Tibial artery (tissue), 4 donors: ENCODE results near the gene PPARG.

Experiments
- DNase-seq, 2 donors: peaks; one replicate each; pipeline ENCODE4 v3.0.0-alpha.2; 2019
- H3K27ac ChIP-seq, 2 donors: fragments of 200-600 bp; sonication (generic) in 1 of 2; 1 replicate in 1 of 2; 2 replicates in 1 of 2; pipeline ENCODE4 v1.5.1; 2018 to 2019; ENCODE audit warnings: mild to moderate bottlenecking in 1 of 2
- H3K27me3 ChIP-seq, 2 donors: fragments of 200-600 bp; sonication (generic) in 1 of 2; one replicate each; pipeline versions ENCODE4 v1.5.1 to v1.6.0; 2016 to 2019
- H3K36me3 ChIP-seq, 3 donors: fragments of 200-600 bp; sonication (generic) in 2 of 3; one replicate each; pipeline ENCODE4 v1.5.1; 2016 to 2019; ENCODE audit warnings: mild to moderate bottlenecking in 2 of 3
- H3K4me1 ChIP-seq, 4 donors: fragments of 200-600 bp; sonication (generic) in 2 of 4; 1 replicate in 3 of 4; 2 replicates in 1 of 4; pipeline ENCODE4 v1.5.1; 2016 to 2019
- H3K4me3 ChIP-seq, 2 donors: fragments of 200-600 bp; sonication (generic) in 1 of 2; 1 replicate in 1 of 2; 2 replicates in 1 of 2; pipeline ENCODE4 v1.5.1; 2018 to 2019; ENCODE audit warnings: mild to moderate bottlenecking in 2 of 2
- H3K9me3 ChIP-seq, 3 donors: fragments of 200-600 bp; sonication (generic) in 1 of 3; one replicate each; pipeline ENCODE4 v1.5.1; 2016 to 2019
- intact Hi-C: fragments of 100-400 bp; cut with DNase I; formaldehyde crosslinking; loops from one replicate; pipeline ENCODE4 v1.15.0; 2023; ENCODE audit warnings: low total_unique reads
- TF ChIP-seq, protein P1 (sequence below), 2 experiments: fragments of 200-600 bp in 1 of 2; fragments of 450-650 bp in 1 of 2; IDR thresholded peaks; one replicate each; pipeline ENCODE4 v1.5.1; 2017 to 2019; ENCODE audit warnings: antibody characterized with exemption in 2 of 2, mild to moderate bottlenecking in 1 of 2, moderate library complexity in 1 of 2

PPARG gene

DNA sequence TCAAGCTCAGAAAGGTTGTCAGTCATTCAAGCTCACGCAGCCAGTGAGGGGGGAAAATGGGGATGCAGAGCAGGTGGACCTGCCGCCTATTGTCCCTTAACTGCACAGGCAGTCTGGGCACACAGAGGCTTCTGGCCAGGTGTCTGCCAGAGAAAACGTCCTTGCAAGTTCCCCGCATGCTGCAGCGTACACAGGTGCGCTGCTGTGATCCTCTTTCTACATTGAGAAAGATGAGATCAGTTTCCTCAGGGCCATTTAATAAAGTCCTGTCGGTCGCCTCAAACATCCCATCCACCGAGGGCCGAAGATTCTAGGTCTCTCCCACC, 195.0 kb downstream of the PPARG start:
- no peaks in the 10 kb centered on the region for H3K9me3 ChIP-seq
- H3K36me3 ChIP-seq: no peaks in the 10 kb centered on the region
- no peaks in the 10 kb centered on the region for H3K27me3 ChIP-seq
- no peak for DNase-seq
- intact Hi-C loops: no loop called here
- TF ChIP-seq, protein P1, sequence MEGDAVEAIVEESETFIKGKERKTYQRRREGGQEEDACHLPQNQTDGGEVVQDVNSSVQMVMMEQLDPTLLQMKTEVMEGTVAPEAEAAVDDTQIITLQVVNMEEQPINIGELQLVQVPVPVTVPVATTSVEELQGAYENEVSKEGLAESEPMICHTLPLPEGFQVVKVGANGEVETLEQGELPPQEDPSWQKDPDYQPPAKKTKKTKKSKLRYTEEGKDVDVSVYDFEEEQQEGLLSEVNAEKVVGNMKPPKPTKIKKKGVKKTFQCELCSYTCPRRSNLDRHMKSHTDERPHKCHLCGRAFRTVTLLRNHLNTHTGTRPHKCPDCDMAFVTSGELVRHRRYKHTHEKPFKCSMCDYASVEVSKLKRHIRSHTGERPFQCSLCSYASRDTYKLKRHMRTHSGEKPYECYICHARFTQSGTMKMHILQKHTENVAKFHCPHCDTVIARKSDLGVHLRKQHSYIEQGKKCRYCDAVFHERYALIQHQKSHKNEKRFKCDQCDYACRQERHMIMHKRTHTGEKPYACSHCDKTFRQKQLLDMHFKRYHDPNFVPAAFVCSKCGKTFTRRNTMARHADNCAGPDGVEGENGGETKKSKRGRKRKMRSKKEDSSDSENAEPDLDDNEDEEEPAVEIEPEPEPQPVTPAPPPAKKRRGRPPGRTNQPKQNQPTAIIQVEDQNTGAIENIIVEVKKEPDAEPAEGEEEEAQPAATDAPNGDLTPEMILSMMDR (IDR thresholded peaks at IDR 0.05): no peak
- peak overlapping the region; percentile 71 to 93 for H3K4me3 ChIP-seq
- peaks cover 0 to 35% (median 17%) of the 10 kb centered on the region in 4 donors for H3K4me1 ChIP-seq
- H3K27ac ChIP-seq: peak overlapping the region; percentile 77
